Activated naive CD8-positive, alpha-beta T cell treated with anti-CD3 and anti-CD28 coated beads, Interleukin-2, amount 10 ng/mL, durations not matched to agents 7 days and 5 days (primary cell): ENCODE results near the gene PDGFD. TPM values are rescaled to one million over a fixed set of nuclear protein-coding genes. Genes with fewer than 3 reads are reported as not detected.

ENCODE experiments used
- ATAC-seq: fragments of 150-1000 bp; cut with Tn5 transposase; one replicate; pipeline ENCODE4 v1.10.0; 2021; ENCODE audit warnings: low read depth, moderate library complexity
- POLR2A ChIA-PET: fragments of 350-600 bp; sonication (Branson Sonifier 250); formaldehyde crosslinking; loops from one replicate; lab custom pipeline; 2021; ENCODE audit warnings: antibody characterized with exemption; lab: Charles Lee
- DNase-seq: peaks from one replicate; pipeline ENCODE4 v3.0.0; 2021
- H3K27ac Mint-ChIP-seq: one replicate; pipeline ENCODE4 v1.8.0; 2022; ENCODE audit warnings: mild to moderate bottlenecking, mixed read lengths
- H3K27me3 Mint-ChIP-seq: one replicate; pipeline ENCODE4 v1.8.0; 2022; ENCODE audit warnings: mild to moderate bottlenecking, moderate library complexity, mixed read lengths
- H3K36me3 Mint-ChIP-seq: one replicate; pipeline ENCODE4 v1.8.0; 2021; ENCODE audit warnings: mild to moderate bottlenecking, mixed read lengths
- H3K4me1 Mint-ChIP-seq: one replicate; pipeline ENCODE4 v1.8.0; 2021; ENCODE audit warnings: mixed read lengths
- H3K4me3 Mint-ChIP-seq: one replicate; pipeline ENCODE4 v1.8.0; 2022; ENCODE audit warnings: mild to moderate bottlenecking, moderate library complexity, mixed read lengths
- H3K9me3 Mint-ChIP-seq: one replicate; pipeline ENCODE4 v1.8.0; 2021; ENCODE audit warnings: mixed read lengths
- total RNA-seq, 2 experiments: library from RNA; stranded (reverse); gene quantifications; one replicate each; pipeline ENCODE4 v1.2.3, GENCODE V29; 2021

PDGFD gene
- total RNA-seq, 2 experiments from 2014 or later: 0.39 to 1.3 TPM

DNA sequence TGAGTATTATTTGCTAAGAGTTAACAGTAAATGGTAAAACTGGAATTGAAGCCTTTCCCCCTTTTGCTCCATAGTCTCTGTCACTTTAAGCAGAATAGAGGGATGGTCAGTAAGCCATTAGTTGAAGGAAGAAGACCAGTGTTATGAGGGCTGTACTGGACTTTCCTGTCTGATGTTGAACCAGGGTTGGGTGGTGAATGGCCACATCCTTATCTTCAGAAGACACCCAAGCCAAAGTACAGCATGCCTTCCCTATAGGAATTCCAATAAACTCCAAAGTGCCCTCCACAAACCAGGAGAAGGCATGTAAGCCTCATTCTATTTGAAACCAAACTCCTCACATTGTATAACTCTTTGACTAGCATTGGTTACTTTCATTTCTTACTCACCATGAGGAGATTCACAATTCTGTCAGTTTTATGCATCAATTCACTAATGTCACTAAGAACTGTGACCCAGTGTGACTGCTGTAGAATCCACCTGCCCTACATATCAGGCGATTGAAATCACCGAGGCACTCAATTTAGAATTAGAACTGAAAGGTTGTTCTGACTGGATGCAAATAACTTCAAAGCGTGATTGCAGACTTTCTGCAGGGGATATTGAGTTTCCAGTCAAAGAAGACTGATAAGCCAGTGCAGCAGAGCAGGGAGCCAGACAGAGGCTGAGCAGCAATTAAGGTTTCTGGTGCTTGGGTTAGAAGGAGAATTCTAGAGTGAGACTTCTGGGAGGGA, 234.6 kb downstream of the PDGFD start:
- Mint-ChIP-seq H3K36me3 (no peaks in the 10 kb centered on the region), H3K27ac (no peak overlapping the region), H3K4me3 (no peak overlapping the region), H3K27me3 (no peaks in the 10 kb centered on the region), H3K9me3 (no peaks in the 10 kb centered on the region), H3K4me1 (no peaks in the 10 kb centered on the region)
- no peak for ATAC-seq
- DNase-seq: no peak
- POLR2A ChIA-PET: no interaction called here

DNA sequence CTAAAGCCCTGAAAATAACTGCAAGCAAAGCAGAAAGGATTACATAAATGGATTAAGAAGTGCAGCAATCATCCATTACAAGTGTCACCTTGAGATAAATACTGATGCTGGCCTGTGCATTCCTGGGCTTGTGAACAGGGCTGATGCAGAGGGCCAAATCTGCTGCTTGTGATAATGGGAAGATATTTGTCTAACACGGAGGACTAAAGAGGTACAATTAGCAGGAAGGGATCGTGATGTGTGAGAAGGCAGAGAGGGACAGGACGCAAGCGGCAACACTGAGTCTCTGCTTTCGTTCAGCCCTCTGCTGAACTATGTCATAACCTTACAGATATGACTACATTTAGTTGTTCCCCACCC, 235.2 kb downstream of the PDGFD start:
- ATAC-seq: no peak
- H3K9me3 Mint-ChIP-seq: no peaks in the 10 kb centered on the region
- no peaks in the 10 kb centered on the region for H3K36me3 Mint-ChIP-seq
- no peak for DNase-seq
- POLR2A ChIA-PET: no interaction called here
- H3K4me3 Mint-ChIP-seq: no peak overlapping the region
- no peak overlapping the region for H3K27ac Mint-ChIP-seq
- H3K4me1 Mint-ChIP-seq: no peaks in the 10 kb centered on the region
- H3K27me3 Mint-ChIP-seq: no peaks in the 10 kb centered on the region

DNA sequence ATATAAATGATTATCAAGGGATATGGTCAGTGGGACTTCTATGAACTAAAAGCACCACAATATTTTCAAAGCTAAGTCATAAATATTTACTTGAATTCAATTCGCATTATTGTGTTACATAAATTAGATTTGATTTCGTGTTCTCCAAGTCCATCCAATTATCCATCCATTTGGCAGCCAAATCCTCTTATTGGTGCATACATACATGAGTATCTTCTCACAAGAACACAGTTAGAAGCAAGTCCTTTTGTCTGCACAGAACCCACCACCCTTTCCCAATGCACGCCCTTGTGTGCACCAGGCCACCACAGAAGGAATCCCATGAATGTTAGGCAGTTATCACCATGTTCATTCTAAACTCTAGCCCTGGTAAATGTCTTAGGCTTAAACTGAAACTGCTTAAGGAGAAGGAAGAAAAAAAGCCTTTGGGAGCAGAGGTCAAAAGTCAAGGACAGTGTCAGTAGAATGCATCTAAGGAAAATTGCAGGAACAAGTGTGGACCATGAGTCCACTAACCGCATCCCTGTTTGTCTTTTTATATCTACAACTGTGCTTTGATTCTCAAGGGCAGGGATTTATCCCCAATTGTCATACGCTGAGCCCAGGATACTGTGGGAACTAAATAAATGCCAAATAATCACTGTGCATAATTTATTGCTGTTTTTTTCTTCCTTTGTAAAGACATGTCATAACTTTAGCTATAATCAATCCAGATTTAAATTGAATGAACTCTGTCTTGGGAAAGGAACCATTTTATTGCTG, 235.7 kb downstream of the PDGFD start:
- no peak for ATAC-seq
- Mint-ChIP-seq H3K36me3 (no peaks in the 10 kb centered on the region), H3K4me3 (no peak overlapping the region), H3K27ac (no peak overlapping the region), H3K9me3 (no peaks in the 10 kb centered on the region), H3K27me3 (no peaks in the 10 kb centered on the region), H3K4me1 (no peaks in the 10 kb centered on the region)
- no peak for DNase-seq
- POLR2A ChIA-PET: no interaction called here

DNA sequence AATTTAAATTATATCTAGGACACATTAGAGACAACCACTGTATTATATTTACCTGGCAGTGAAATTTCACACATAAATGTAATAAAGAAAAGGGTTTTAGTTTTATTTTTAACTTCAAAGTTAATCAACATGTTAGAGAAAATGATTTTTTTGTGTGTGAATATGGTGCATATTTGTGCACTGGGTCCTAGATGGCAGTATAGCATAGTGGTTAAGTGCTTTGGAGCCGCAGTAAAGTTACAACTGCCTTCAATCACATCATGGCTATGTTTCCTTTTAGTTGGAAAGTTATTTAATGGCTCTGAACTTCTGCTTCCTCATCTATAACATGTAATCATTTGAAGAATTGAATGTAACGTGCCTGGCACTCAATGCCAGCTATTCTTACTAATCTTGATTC, 236.4 kb downstream of the PDGFD start:
- no peak for ATAC-seq
- H3K9me3 Mint-ChIP-seq: no peaks in the 10 kb centered on the region
- POLR2A ChIA-PET: no interaction called here

DNA sequence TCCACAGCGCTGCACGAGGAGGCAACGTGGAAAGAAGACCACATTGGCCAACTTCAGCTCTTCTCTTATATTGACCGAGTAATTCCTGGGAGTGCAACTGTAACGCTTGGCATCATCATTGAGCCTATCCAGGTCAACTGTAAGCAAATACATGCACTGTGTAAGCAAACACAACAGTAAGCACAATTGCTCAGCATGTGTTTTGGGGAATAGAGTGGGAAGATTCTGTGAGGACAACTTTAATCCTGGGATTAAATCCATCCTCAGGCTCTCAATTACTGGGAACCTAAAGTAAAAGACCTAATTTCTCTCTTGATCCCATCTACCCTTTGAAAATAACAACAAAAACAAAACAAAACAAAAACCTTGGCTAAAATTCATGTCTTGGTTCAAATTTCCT, 237.0 kb downstream of the PDGFD start:
- H3K27me3 Mint-ChIP-seq: no peaks in the 10 kb centered on the region
- no peaks in the 10 kb centered on the region for H3K9me3 Mint-ChIP-seq
- no peak for ATAC-seq
- no peak overlapping the region for H3K4me3 Mint-ChIP-seq
- H3K4me1 Mint-ChIP-seq: no peaks in the 10 kb centered on the region
- H3K36me3 Mint-ChIP-seq: no peaks in the 10 kb centered on the region
- no peak overlapping the region for H3K27ac Mint-ChIP-seq
- POLR2A ChIA-PET: no interaction called here
- DNase-seq: no peak

More for the DNA sequence above, 236.4 kb downstream of the PDGFD start:
- Mint-ChIP-seq H3K27me3 (no peaks in the 10 kb centered on the region), H3K4me1 (no peaks in the 10 kb centered on the region), H3K4me3 (no peak overlapping the region), H3K36me3 (no peaks in the 10 kb centered on the region), H3K27ac (no peak overlapping the region)
- no peak for DNase-seq

DNA sequence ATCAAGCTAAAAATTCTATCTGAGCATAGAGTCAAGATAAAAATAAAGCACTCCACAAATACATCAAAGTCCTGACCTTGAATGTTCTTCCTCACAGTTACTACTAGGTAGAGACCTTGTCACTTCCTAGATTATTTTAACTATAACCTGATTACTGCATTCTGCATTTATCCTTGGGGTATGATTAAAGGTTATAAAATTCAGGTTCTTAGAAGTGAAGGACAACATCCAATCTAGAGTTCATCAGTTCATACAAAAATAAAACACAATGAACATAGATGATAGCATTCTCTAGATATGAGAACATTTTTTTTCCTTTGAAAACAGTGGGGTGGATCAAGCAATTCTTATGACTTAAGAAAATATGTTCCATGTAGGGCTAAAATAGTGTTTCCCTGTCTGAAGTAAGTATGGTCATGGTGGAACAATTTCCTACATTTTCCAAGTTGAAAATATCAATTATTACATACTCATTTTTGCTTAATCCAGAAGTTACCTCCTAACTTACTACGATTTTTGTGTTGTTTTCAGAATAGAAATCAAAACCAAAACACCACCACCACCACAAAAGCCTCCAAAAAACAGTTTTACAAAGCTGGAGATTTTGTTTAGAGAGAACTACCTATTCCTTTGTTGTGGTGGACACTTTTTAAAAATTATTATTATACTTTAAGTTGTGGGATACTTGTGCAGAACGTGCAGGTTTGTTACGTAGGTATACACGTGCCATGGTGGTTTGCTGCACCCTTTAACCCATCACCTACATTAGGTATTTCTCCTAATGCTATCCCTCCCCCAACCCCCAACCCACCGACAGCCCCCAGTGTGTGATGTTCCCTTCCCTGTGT, 239.6 kb downstream of the PDGFD start:
- H3K27me3 Mint-ChIP-seq: no peaks in the 10 kb centered on the region
- H3K9me3 Mint-ChIP-seq: no peaks in the 10 kb centered on the region
- no peak overlapping the region for H3K4me3 Mint-ChIP-seq
- H3K36me3 Mint-ChIP-seq: no peaks in the 10 kb centered on the region
- no peak for DNase-seq
- H3K4me1 Mint-ChIP-seq: no peaks in the 10 kb centered on the region
- ATAC-seq: no peak
- POLR2A ChIA-PET: no interaction called here
- H3K27ac Mint-ChIP-seq: no peak overlapping the region

DNA sequence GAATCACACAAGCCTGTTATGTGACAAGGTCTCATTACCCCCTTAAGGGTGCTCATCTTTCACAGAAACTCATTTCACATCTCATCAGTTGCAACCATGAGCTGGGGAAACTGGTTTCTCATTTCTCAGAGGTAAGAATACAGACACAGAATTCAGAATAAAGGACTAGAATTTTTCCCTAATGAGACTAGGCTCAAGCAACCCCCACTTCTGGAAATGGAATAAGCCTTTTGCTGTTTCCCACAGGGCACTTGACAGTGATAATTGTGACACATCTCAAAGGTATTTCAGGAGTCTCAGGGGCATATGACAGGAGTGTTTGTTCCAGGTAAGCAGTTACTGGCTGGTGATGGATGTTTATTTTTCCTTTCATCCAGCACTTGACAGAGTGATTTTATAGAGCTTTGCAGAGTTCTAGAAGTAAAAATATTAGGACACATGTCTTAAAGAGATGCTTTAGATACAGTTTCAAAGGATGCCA, 240.5 kb downstream of the PDGFD start:
- POLR2A ChIA-PET: no interaction called here
- H3K4me3 Mint-ChIP-seq: no peak overlapping the region
- DNase-seq (no peak), ATAC-seq (no peak)
- H3K27me3 Mint-ChIP-seq: no peaks in the 10 kb centered on the region
- H3K9me3 Mint-ChIP-seq: no peaks in the 10 kb centered on the region
- H3K27ac Mint-ChIP-seq: no peak overlapping the region
- no peaks in the 10 kb centered on the region for H3K36me3 Mint-ChIP-seq
- no peaks in the 10 kb centered on the region for H3K4me1 Mint-ChIP-seq

DNA sequence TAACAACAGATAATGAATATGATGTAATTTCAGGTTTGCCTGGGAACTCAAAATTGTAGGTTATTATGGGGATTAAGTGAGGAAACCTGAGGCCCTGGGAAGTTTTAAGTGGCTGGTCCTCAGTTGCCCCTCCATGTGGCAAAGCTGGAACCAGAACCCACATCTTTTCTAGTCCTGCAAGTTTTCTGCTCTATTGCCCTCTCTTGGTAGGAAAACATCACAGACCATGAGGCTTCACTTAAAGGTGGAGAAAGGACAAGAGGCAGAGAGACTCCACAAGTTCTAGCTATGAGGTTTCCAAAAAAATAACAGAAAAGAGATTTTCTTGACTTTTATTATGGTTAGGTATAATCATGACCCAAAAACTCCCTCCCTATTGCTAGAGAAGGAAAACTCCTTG, 243.0 kb downstream of the PDGFD start:
- no peaks in the 10 kb centered on the region for H3K9me3 Mint-ChIP-seq
- POLR2A ChIA-PET: no interaction called here

DNA sequence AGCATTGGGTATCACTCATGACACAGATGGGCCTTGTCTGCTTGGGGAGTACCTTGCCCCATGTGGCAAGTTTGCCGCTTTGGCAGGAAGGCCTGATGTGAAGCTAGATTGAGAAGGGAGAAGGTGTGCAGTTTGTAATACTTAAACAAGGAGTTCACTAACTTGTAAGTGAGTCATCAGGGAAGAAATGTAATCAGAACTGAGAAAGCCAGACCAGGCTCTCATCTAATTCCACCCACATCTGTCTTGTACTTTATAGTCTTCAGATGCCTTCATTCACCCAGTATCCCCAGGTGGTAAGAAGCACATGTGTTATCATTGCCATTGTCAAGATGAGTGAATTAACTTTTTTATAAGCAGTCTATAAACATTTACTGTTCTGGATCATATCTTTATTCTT, 243.5 kb downstream of the PDGFD start:
- Mint-ChIP-seq H3K36me3 (no peaks in the 10 kb centered on the region), H3K27ac (no peak overlapping the region), H3K9me3 (no peaks in the 10 kb centered on the region), H3K27me3 (no peaks in the 10 kb centered on the region), H3K4me3 (no peak overlapping the region), H3K4me1 (no peaks in the 10 kb centered on the region)
- DNase-seq (no peak), ATAC-seq (no peak)
- POLR2A ChIA-PET: no interaction called here

More for the DNA sequence above, 243.0 kb downstream of the PDGFD start:
- Mint-ChIP-seq H3K27me3 (no peaks in the 10 kb centered on the region), H3K4me3 (no peak overlapping the region), H3K36me3 (no peaks in the 10 kb centered on the region), H3K27ac (no peak overlapping the region), H3K4me1 (no peaks in the 10 kb centered on the region)
- DNase-seq (no peak), ATAC-seq (no peak)

DNA sequence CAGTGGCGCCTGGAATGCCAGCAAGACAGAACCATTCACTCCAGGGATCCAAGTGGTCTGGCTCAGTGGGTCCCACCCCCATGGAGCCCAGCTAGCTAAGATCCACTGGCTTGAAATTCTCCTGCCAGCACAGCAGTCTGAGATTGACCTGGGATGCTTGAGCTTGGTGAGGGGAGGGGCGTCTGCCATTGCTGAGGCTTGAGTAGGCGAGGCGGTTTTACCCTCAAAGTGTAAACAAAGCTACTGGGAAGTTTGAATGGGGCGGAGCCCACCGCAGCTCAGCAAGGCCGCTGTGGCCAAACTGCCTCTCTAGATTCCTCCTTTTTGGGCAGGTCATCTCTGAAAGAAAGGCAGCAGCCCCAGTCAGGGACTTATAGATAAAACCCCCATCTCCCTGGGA, 253.2 kb downstream of the PDGFD start:
- Mint-ChIP-seq H3K36me3 (no peaks in the 10 kb centered on the region), H3K4me3 (no peak overlapping the region), H3K27me3 (no peaks in the 10 kb centered on the region), H3K27ac (no peak overlapping the region), H3K9me3 (peaks cover 17% of the 10 kb centered on the region), H3K4me1 (no peaks in the 10 kb centered on the region)
- POLR2A ChIA-PET: no interaction called here
- ATAC-seq: no peak
- DNase-seq: no peak

DNA sequence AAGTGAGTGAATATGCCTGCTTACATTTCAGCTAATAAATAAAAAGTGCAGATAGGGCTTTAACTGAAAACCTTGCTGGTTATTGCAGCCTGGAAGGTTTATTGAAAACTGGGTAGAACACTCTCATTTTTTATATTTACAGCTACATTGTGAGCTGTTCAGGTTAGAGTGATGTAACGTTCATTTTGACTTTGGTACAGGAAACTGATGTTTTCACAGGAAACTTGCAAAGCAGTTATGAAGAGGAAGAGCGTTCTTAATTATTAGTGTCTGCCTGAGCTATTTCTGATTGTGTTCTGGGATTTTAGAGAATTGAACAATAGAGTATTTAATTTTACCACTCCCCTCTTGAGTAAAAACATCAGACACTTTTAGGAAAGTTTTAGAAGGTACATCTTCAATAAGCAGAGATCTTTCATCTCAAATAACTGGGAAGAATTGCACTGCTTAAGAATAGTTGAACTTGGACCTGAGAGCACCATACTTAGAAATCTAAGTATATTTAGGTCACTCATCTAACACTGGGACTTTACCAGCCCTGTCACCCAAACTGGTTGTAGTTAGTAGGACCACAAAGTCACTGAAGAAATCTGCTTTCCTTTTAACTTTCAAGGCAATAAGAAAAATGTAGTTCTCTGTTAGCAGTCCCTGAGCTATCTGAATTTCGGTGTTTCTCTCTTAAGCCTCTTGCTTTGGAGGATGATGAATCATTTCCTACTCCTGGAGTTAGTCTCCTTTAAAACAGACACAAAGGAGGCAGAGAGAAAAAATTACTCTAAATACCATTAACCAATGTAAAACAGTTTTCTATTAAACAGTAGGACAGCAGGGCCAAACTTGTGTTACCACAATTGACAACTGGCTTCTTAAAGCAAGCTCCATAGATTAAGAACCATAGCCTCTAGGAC, 256.1 kb downstream of the PDGFD start:
- DNase-seq (no peak), ATAC-seq (no peak)
- H3K9me3 Mint-ChIP-seq: peaks cover 4% of the 10 kb centered on the region
- no peaks in the 10 kb centered on the region for H3K4me1 Mint-ChIP-seq
- H3K36me3 Mint-ChIP-seq: no peaks in the 10 kb centered on the region
- H3K4me3 Mint-ChIP-seq: no peak overlapping the region
- no peaks in the 10 kb centered on the region for H3K27me3 Mint-ChIP-seq
- H3K27ac Mint-ChIP-seq: no peak overlapping the region
- POLR2A ChIA-PET: no interaction called here

DNA sequence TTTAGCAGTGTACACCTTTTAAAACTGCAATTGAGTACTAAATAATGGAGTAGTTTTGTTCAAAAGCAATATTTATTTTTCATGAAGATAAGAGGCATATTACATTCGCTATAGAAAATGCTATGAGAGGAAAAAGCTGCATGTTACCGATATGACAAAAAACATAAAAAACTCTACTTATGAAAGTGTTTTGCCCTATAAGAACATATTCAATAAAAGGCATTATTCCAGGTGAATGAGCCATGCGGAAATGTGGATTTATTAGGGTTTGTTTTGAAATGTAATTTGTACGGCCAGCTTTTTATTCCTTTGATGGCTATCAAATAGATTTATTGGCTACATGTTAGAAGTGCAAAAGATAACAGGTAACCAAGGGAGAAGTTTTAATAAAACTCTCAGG, 256.8 kb downstream of the PDGFD start:
- ATAC-seq (no peak), DNase-seq (no peak)
- Mint-ChIP-seq H3K27ac (no peak overlapping the region), H3K9me3 (peaks cover 4% of the 10 kb centered on the region), H3K4me1 (no peaks in the 10 kb centered on the region), H3K4me3 (no peak overlapping the region), H3K27me3 (no peaks in the 10 kb centered on the region), H3K36me3 (no peaks in the 10 kb centered on the region)
- POLR2A ChIA-PET: no interaction called here
